Muscle layer of duodenum (tissue), 2 donors: Measurements from ENCODE around the gene CENPC.
A peak's percentile ranks its signal among the peaks of the same experiment; 100 is the strongest.

ENCODE experiments used
- H3K27ac ChIP-seq: one replicate; pipeline ENCODE4 v1.7.0; 2013; ENCODE audit warnings: mild to moderate bottlenecking, low read length
- H3K27me3 ChIP-seq: one replicate; pipeline ENCODE4 v1.7.0; 2013; ENCODE audit warnings: low read depth, mild to moderate bottlenecking, control low read depth, low read length
- H3K36me3 ChIP-seq, 2 donors: one replicate each; pipeline ENCODE4 v1.7.0; 2013; ENCODE audit warnings: low read length in 2 of 2, control low read depth in 1 of 2, mild to moderate bottlenecking in 1 of 2; ENCODE audit not compliant: insufficient read depth in 2 of 2, control insufficient read depth in 1 of 2
- H3K4me1 ChIP-seq, 2 donors: one replicate each; pipeline ENCODE4 v1.7.0; 2013; ENCODE audit warnings: low read length in 2 of 2, mild to moderate bottlenecking in 2 of 2, control low read depth in 1 of 2, moderate library complexity in 1 of 2; ENCODE audit not compliant: insufficient read depth in 2 of 2, control insufficient read depth in 1 of 2
- H3K4me3 ChIP-seq, 2 donors: one replicate each; pipeline ENCODE4 v1.7.0; 2013; ENCODE audit warnings: low read length in 2 of 2, low read depth in 1 of 2, mild to moderate bottlenecking in 1 of 2
- H3K9me3 ChIP-seq, 2 donors: one replicate each; pipeline ENCODE4 v1.7.0; 2013; ENCODE audit warnings: low read length in 2 of 2, control low read depth in 1 of 2, mild to moderate bottlenecking in 1 of 2; ENCODE audit not compliant: control insufficient read depth in 1 of 2
- donor health status: healthy.

The CENPC gene

GRCh38 chr4:67545199-67546003 is at the start of gene CENPC:
CENPC (minus strand) TSS chr4:67545503; CDS start chr4:67545355, 148 bp downstream.
- no peaks in the 10 kb centered on the region for H3K9me3 ChIP-seq
- H3K36me3 ChIP-seq, result peaks cover 7 to 8% of the 10 kb centered on the region in 2 donors
- peak within 1 kb of the TSS; percentile 76 to 88 for H3K4me3 ChIP-seq
- peak within 1 kb of the TSS; percentile 93 for H3K27ac ChIP-seq
- no peaks in the 10 kb centered on the region for H3K27me3 ChIP-seq
- H3K4me1 ChIP-seq, result peaks cover 16% of the 10 kb centered on the region in 2 donors

GRCh38 chr4:67593741-67594175 is 48.5 kb upstream of the CENPC start:
- Histone ChIP-seq H3K27ac (no peak overlapping the region), H3K4me1 (no peaks in the 10 kb centered on the region), H3K36me3 (no peaks in the 10 kb centered on the region), H3K27me3 (no peaks in the 10 kb centered on the region), H3K9me3 (no peaks in the 10 kb centered on the region), H3K4me3 (no peak overlapping the region)

- no peaks in the 10 kb centered on the region for H3K36me3 ChIP-seq
- no peaks in the 10 kb centered on the region for H3K27me3 ChIP-seq
- H3K4me3 ChIP-seq, result no peak overlapping the region
- H3K27ac ChIP-seq, result no peak overlapping the region
- no peaks in the 10 kb centered on the region for H3K4me1 ChIP-seq
- H3K9me3 ChIP-seq, result no peaks in the 10 kb centered on the region
These were observed 41.9 kb upstream of the CENPC start for GRCh38 chr4:67587156-67587555.

GRCh38 chr4:67584496-67584895 is 39.2 kb upstream of the CENPC start:
- no peak overlapping the region for H3K27ac ChIP-seq
- H3K4me3 ChIP-seq, result no peak overlapping the region
- H3K9me3 ChIP-seq, result no peaks in the 10 kb centered on the region
- H3K36me3 ChIP-seq, result no peaks in the 10 kb centered on the region
- H3K27me3 ChIP-seq, result no peaks in the 10 kb centered on the region
- H3K4me1 ChIP-seq, result no peaks in the 10 kb centered on the region

- no peaks in the 10 kb centered on the region for H3K4me1 ChIP-seq
- H3K27ac ChIP-seq, result no peak overlapping the region
- H3K27me3 ChIP-seq, result no peaks in the 10 kb centered on the region
- H3K36me3 ChIP-seq, result no peaks in the 10 kb centered on the region
- H3K4me3 ChIP-seq, result no peak overlapping the region
- no peaks in the 10 kb centered on the region for H3K9me3 ChIP-seq
These were observed 36.6 kb upstream of the CENPC start for GRCh38 chr4:67581913-67582312.

GRCh38 chr4:67581208-67581857 is 36.0 kb upstream of the CENPC start:
- H3K27me3 ChIP-seq, result no peaks in the 10 kb centered on the region
- no peak overlapping the region for H3K4me3 ChIP-seq
- no peaks in the 10 kb centered on the region for H3K9me3 ChIP-seq
- H3K36me3 ChIP-seq, result no peaks in the 10 kb centered on the region
- H3K27ac ChIP-seq, result no peak overlapping the region
- H3K4me1 ChIP-seq, result no peaks in the 10 kb centered on the region

- H3K36me3 ChIP-seq, result no peaks in the 10 kb centered on the region
These were observed 35.3 kb upstream of the CENPC start for GRCh38 chr4:67580577-67580976.

GRCh38 chr4:67576538-67576937 is 31.2 kb upstream of the CENPC start:
- no peak overlapping the region for H3K4me3 ChIP-seq
- no peaks in the 10 kb centered on the region for H3K9me3 ChIP-seq
- H3K27ac ChIP-seq, result no peak overlapping the region
- no peaks in the 10 kb centered on the region for H3K4me1 ChIP-seq
- H3K27me3 ChIP-seq, result no peaks in the 10 kb centered on the region
- no peaks in the 10 kb centered on the region for H3K36me3 ChIP-seq

More at GRCh38 chr4:67580577-67580976, 35.3 kb upstream of the CENPC start:
- Histone ChIP-seq H3K9me3 (no peaks in the 10 kb centered on the region), H3K4me1 (no peaks in the 10 kb centered on the region), H3K27ac (no peak overlapping the region), H3K27me3 (no peaks in the 10 kb centered on the region), H3K4me3 (no peak overlapping the region)

GRCh38 chr4:67576059-67576466 is 30.8 kb upstream of the CENPC start:
- Histone ChIP-seq H3K4me3 (no peak overlapping the region), H3K9me3 (no peaks in the 10 kb centered on the region), H3K36me3 (no peaks in the 10 kb centered on the region), H3K4me1 (no peaks in the 10 kb centered on the region), H3K27me3 (no peaks in the 10 kb centered on the region), H3K27ac (no peak overlapping the region)

- H3K36me3 ChIP-seq, result no peaks in the 10 kb centered on the region
- H3K4me1 ChIP-seq, result no peaks in the 10 kb centered on the region
- H3K27ac ChIP-seq, result no peak overlapping the region
- H3K9me3 ChIP-seq, result no peaks in the 10 kb centered on the region
- H3K27me3 ChIP-seq, result no peaks in the 10 kb centered on the region
- no peak overlapping the region for H3K4me3 ChIP-seq
These were observed 30.1 kb upstream of the CENPC start for GRCh38 chr4:67575232-67576058.

GRCh38 chr4:67573193-67573592 is 27.9 kb upstream of the CENPC start:
- Histone ChIP-seq H3K9me3 (no peaks in the 10 kb centered on the region), H3K4me3 (no peak overlapping the region), H3K4me1 (no peaks in the 10 kb centered on the region), H3K36me3 (no peaks in the 10 kb centered on the region), H3K27ac (no peak overlapping the region), H3K27me3 (no peaks in the 10 kb centered on the region)
